Sigmoid colon (tissue), 4 donors: ENCODE data around the gene FBXO7.

Experiments used
- EP300 ChIP-seq, 4 donors: sonication (generic); formaldehyde crosslinking; IDR thresholded peaks; one replicate each; pipeline ENCODE4 v1.6.1; 2017; ENCODE audit warnings: antibody characterized with exemption in 4 of 4
- POLR2A ChIP-seq, 2 donors: fragments of 450-650 bp; IDR thresholded peaks; one replicate each; pipeline ENCODE4 v1.6.1; 2016; ENCODE audit warnings: antibody characterized with exemption in 2 of 2, mild to moderate bottlenecking in 2 of 2, moderate library complexity in 2 of 2

GRCh38 chr22:32511274-32511673 is 36.7 kb downstream of the FBXO7 start:
- TF ChIP-seq POLR2A (IDR thresholded peaks at IDR 0.05) (no peak), EP300 (IDR thresholded peaks at IDR 0.05) (no peak)
